H9 (cell line): ENCODE results near the gene PTPRN2. TPM values are rescaled to one million over a fixed set of nuclear protein-coding genes. Genes with fewer than 3 reads are reported as not detected.

Experiments
- DNase-seq: peaks from one replicate; pipeline ENCODE4 v3.0.0-alpha.2; 2017
- H2AFZ ChIP-seq: one replicate; pipeline ENCODE4 v1.6.1; 2013; ENCODE audit warnings: mild to moderate bottlenecking, low read length, control low read depth, moderate library complexity
- H2AK5ac ChIP-seq: 2 replicates; pipeline ENCODE4 v1.6.1; 2013; ENCODE audit warnings: low read length, control low read depth, mixed read lengths; ENCODE audit not compliant: insufficient read length
- H2BK120ac ChIP-seq: one replicate; pipeline ENCODE4 v1.6.1; 2013; ENCODE audit warnings: low read depth, mild to moderate bottlenecking, low read length, control low read depth, inconsistent platforms; ENCODE audit not compliant: poor library complexity, severe bottlenecking
- H2BK12ac ChIP-seq: 2 replicates; pipeline ENCODE4 v1.6.1; 2013; ENCODE audit warnings: low read length, control low read depth, mixed read lengths, low read depth; ENCODE audit not compliant: insufficient read length
- H2BK15ac ChIP-seq: 2 replicates; pipeline ENCODE4 v1.6.1; 2013; ENCODE audit warnings: low read depth, low read length, control low read depth
- H2BK20ac ChIP-seq: one replicate; pipeline ENCODE4 v1.6.1; 2013; ENCODE audit warnings: low read depth, mild to moderate bottlenecking, low read length, control low read depth, inconsistent platforms; ENCODE audit not compliant: poor library complexity, severe bottlenecking
- H2BK5ac ChIP-seq: 2 replicates; pipeline ENCODE4 v1.6.1; 2013; ENCODE audit warnings: low read length, control low read depth, mixed read lengths; ENCODE audit not compliant: insufficient read length
- H3K14ac ChIP-seq: 2 replicates; pipeline ENCODE4 v1.6.1; 2013; ENCODE audit warnings: low read length, control low read depth; ENCODE audit not compliant: insufficient read depth
- H3K18ac ChIP-seq: 2 replicates; pipeline ENCODE4 v1.6.1; 2013; ENCODE audit warnings: low read depth, mild to moderate bottlenecking, mixed read lengths, low read length, control low read depth; ENCODE audit not compliant: insufficient read length
- H3K23ac ChIP-seq: 2 replicates; pipeline ENCODE4 v1.6.1; 2013; ENCODE audit warnings: low read length, control low read depth, mixed read lengths, low read depth; ENCODE audit not compliant: insufficient read length
- H3K23me2 ChIP-seq: 2 replicates; pipeline ENCODE4 v1.6.1; 2013; ENCODE audit warnings: low read depth, mild to moderate bottlenecking, mixed read lengths, low read length, control low read depth; ENCODE audit not compliant: insufficient read length, poor library complexity, severe bottlenecking
- H3K27ac ChIP-seq: 2 replicates; pipeline ENCODE4 v1.5.1; 2013; ENCODE audit warnings: low read length, control low read depth, mixed read lengths, low read depth; ENCODE audit not compliant: insufficient read length
- H3K27me3 ChIP-seq: 2 replicates; pipeline ENCODE4 v1.6.1; 2013; ENCODE audit warnings: low read length, control low read depth, inconsistent platforms; ENCODE audit not compliant: insufficient read depth
- H3K4ac ChIP-seq: 2 replicates; pipeline ENCODE4 v1.6.1; 2013; ENCODE audit warnings: low read depth, mild to moderate bottlenecking, control low read depth, inconsistent platforms, low read length, moderate library complexity
- H3K4me1 ChIP-seq: 2 replicates; pipeline ENCODE4 v1.6.1; 2013; ENCODE audit warnings: low read length, control low read depth, inconsistent platforms; ENCODE audit not compliant: insufficient read depth
- H3K4me2 ChIP-seq: 2 replicates; pipeline ENCODE4 v1.6.1; 2013; ENCODE audit warnings: low read length, control low read depth, mixed read lengths; ENCODE audit not compliant: insufficient read length, insufficient read depth
- H3K56ac ChIP-seq: 2 replicates; pipeline ENCODE4 v1.6.1; 2013; ENCODE audit warnings: low read depth, mild to moderate bottlenecking, mixed read lengths, low read length, control low read depth; ENCODE audit not compliant: insufficient read length
- H3K79me1 ChIP-seq: 2 replicates; pipeline ENCODE4 v1.6.1; 2013; ENCODE audit warnings: low read depth, mild to moderate bottlenecking, moderate library complexity, low read length, control low read depth, inconsistent platforms; ENCODE audit not compliant: insufficient read depth, poor library complexity, severe bottlenecking
- H3K79me2 ChIP-seq: 2 replicates; pipeline ENCODE4 v1.6.1; 2013; ENCODE audit warnings: low read length, control low read depth, inconsistent platforms; ENCODE audit not compliant: insufficient read depth
- H3K9ac ChIP-seq: 2 replicates; pipeline ENCODE4 v1.6.1; 2013; ENCODE audit warnings: low read length, control low read depth, mixed read lengths; ENCODE audit not compliant: insufficient read length; ENCODE audit errors: extremely low read depth
- H3K9me3 ChIP-seq: one replicate; pipeline ENCODE4 v1.6.1; 2013; ENCODE audit warnings: low read depth, low read length, inconsistent platforms; ENCODE audit not compliant: control insufficient read depth
- H3T11ph ChIP-seq: one replicate; pipeline ENCODE4 v1.6.1; 2013; ENCODE audit warnings: mild to moderate bottlenecking, low read length, control low read depth, inconsistent platforms
- H4K20me1 ChIP-seq: one replicate; pipeline ENCODE4 v1.6.1; 2013; ENCODE audit not compliant: control insufficient read depth, insufficient read length, insufficient read depth
- H4K5ac ChIP-seq: 2 replicates; pipeline ENCODE4 v1.6.1; 2013; ENCODE audit warnings: low read depth, mild to moderate bottlenecking, mixed read lengths, low read length, control low read depth; ENCODE audit not compliant: insufficient read length
- H4K8ac ChIP-seq: replicated peaks from 2 replicates; pipeline ENCODE4 v1.6.1; 2013; ENCODE audit warnings: low read length, control low read depth, mixed read lengths, low read depth; ENCODE audit not compliant: insufficient read length
- H4K91ac ChIP-seq: 2 replicates; pipeline ENCODE4 v1.6.1; 2013; ENCODE audit warnings: low read depth, mild to moderate bottlenecking, moderate library complexity, mixed read lengths, low read length, control low read depth; ENCODE audit not compliant: insufficient read length
- H3K27ac Mint-ChIP-seq, 3 experiments: 2 replicates in 2 of 3; 3 replicates in 1 of 3; pipeline ENCODE4 v1.8.0; 2020 to 2021; ENCODE audit warnings: mixed read lengths in 3 of 3, mild to moderate bottlenecking in 1 of 3, moderate library complexity in 1 of 3
- H3K27me3 Mint-ChIP-seq: 2 replicates; pipeline ENCODE4 v1.8.0; 2021; ENCODE audit warnings: low read depth, mild to moderate bottlenecking, moderate library complexity, mixed read lengths
- H3K36me3 Mint-ChIP-seq, 3 experiments: 2 replicates in 2 of 3; 3 replicates in 1 of 3; pipeline ENCODE4 v1.8.0; 2020 to 2021; ENCODE audit warnings: low read depth in 3 of 3, mixed read lengths in 3 of 3; ENCODE audit not compliant: insufficient read depth in 1 of 3
- H3K4me1 Mint-ChIP-seq, 2 experiments: 2 replicates each; pipeline ENCODE4 v1.8.0; 2020; ENCODE audit warnings: mixed read lengths in 2 of 2
- H3K4me3 Mint-ChIP-seq, 2 experiments: 2 replicates in 1 of 2; 3 replicates in 1 of 2; pipeline ENCODE4 v1.8.0; 2020 to 2021; ENCODE audit warnings: mild to moderate bottlenecking in 2 of 2, mixed read lengths in 2 of 2, moderate library complexity in 1 of 2
- H3K9me3 Mint-ChIP-seq, 2 experiments: 2 replicates in 1 of 2; 3 replicates in 1 of 2; pipeline ENCODE4 v1.8.0; 2020; ENCODE audit warnings: mild to moderate bottlenecking in 2 of 2, mixed read lengths in 2 of 2, moderate library complexity in 1 of 2
- CTCF ChIP-seq: fragments of 200-600 bp; sonication (generic); conservative IDR thresholded peaks from 3 replicates; pipeline ENCODE4 v1.8.0; 2021; ENCODE audit warnings: antibody characterized with exemption, mild to moderate bottlenecking
- WGBS: extraction: QIAGEN DNeasy Blood & Tissue Kit; methylation state at CpG from one replicate; pipeline ENCODE4 v1.1.7; 2013; ENCODE audit warnings: missing lambda C conversion rate, low lambda C conversion rate, mixed read lengths; ENCODE audit not compliant: insufficient read length; ENCODE audit errors: extremely low coverage; 5-methylcytosine and 5-hydroxymethylcytosine counted together
- total RNA-seq: library from RNA; stranded (reverse); gene quantifications from 2 replicates; pipeline ENCODE4 v1.2.1, GENCODE V29; 2021

PTPRN2 gene
- total RNA-seq, 1 experiment from 2014 or later: 5.2 TPM

GRCh38 chr7:158568974-158569857 is 18.4 kb downstream of the PTPRN2 start:
- Histone ChIP-seq H4K91ac (no peak overlapping the region), H3K27me3 (no peaks in the 10 kb centered on the region; the same call in 1 of the 2 replicates), H3K23me2 (peaks cover 4% of the 10 kb centered on the region), H3T11ph (no peak overlapping the region), H3K14ac (no peak overlapping the region), H2AK5ac (no peak overlapping the region), H3K56ac (no peak overlapping the region), H3K79me1 (no peaks in the 10 kb centered on the region), H3K9me3 (no peaks in the 10 kb centered on the region), H3K4ac (no peak overlapping the region), H3K23ac (no peak overlapping the region), H4K8ac (no peak overlapping the region), H3K79me2 (no peaks in the 10 kb centered on the region), H3K27ac (no peak overlapping the region), H2BK12ac (no peak overlapping the region), H4K5ac (no peak overlapping the region), H3K18ac (no peak overlapping the region), H2BK5ac (no peak overlapping the region), H2AFZ (no peak overlapping the region), H3K4me1 (peaks cover 1% of the 10 kb centered on the region; the same call in 1 of the 2 replicates), H3K9ac (no peak overlapping the region), H2BK15ac (no peak overlapping the region), H2BK120ac (no peak overlapping the region), H4K20me1 (no peaks in the 10 kb centered on the region), H2BK20ac (no peak overlapping the region), H3K4me2 (no peak overlapping the region)
- peaks cover 19% of the 10 kb centered on the region for H3K27me3 Mint-ChIP-seq
- no peaks in the 10 kb centered on the region for H3K36me3 Mint-ChIP-seq
- no peaks in the 10 kb centered on the region for H3K9me3 Mint-ChIP-seq
- TF ChIP-seq CTCF: no peak
- H3K4me1 Mint-ChIP-seq: peaks cover 30 to 33% of the 10 kb centered on the region in 2 experiments
- peak overlapping the region in 1 of 3 experiments; percentile 67; a peak in 2 of 7 replicates for H3K27ac Mint-ChIP-seq
- no CpG with 5 or more reads among the region's 67 CpGs for WGBS
- no peak overlapping the region for H3K4me3 Mint-ChIP-seq
- no peak for DNase-seq
